Frontal cortex (tissue), 4 donors: ENCODE results near the gene FHOD1. TPM values are rescaled to one million over a fixed set of nuclear protein-coding genes. Genes with fewer than 3 reads are reported as not detected.
A peak's percentile ranks its signal among the peaks of the same experiment; 100 is the strongest.

ENCODE experiments used
- DNase-seq, 2 donors: peaks; one replicate each; pipeline ENCODE4 v3.0.0; 2012; ENCODE audit warnings: low spot score in 2 of 2
- FAIRE-seq: peaks from 2 replicates; lab custom pipeline; 2012; peaks lifted over from hg19 to GRCh38; lab: Jason Lieb, UNC
- total RNA-seq: library from RNA; depleted of rRNA; stranded (reverse); fragments of >200 nt; gene quantifications from one replicate; pipeline ENCODE4 v1.2.3, GENCODE V29; 2014
- donor health status: control.
- donor health status: control.
- donor health status: control.

The FHOD1 gene
- total RNA-seq, 1 donor from 2014 or later, result 1.6 TPM

DNA sequence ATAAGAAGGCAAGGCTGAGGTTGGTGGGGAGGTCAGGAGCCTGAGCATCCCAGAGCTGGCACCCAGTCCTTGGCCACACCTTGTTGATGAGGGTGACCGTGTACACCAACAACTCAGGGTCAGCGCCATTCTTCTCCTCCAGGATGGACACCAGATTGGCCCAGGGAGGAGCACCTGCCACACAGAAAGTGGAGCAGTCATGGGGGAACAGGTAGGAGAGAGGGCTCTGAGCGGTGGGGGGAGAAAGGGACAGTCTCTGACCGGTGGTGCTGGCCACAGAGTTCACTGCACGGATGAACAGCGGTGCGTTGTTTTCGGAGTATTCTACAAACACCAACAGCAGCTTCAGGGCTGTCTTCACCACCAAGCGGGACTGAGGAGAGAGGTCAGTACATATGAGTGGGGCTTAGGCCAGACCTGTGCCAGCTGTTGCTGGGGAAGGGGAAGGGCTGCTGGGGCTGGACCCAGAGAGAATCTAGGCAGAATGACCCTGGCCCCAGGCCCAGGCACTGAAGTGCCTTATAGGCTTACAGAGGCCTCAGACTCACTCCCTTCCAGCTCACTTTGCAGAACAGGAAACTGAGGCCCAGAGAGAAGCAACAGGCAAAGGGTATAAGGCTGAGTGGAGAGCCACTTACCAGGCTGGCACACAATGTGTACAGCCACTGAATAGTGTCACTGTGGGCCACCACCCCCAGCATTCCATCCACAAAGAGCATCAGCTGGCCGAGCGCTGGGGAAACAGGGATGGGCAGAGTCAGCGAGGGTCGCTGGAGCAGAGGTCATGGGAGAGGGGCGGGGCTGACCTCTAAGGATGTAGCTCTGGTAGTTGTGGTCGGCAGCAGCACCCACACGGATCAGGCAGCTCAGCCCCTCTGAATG lies 9.6 kb downstream of the FHOD1 start:
- DNase-seq (no peak), FAIRE-seq (no peak)

- DNase-seq, result peak in 1 of 2 donors; percentile 61
- no peak for FAIRE-seq
Observed at GRCh38 chr16:67236563-67237395, 10.5 kb downstream of the FHOD1 start.

- DNase-seq (no peak), FAIRE-seq (no peak)
Observed at GRCh38 chr16:67235816-67236562, 11.3 kb downstream of the FHOD1 start.

- no peak for FAIRE-seq
- DNase-seq, result no peak
Observed at GRCh38 chr16:67234180-67234597, 13.1 kb downstream of the FHOD1 start.

GRCh38 chr16:67233596-67233995 lies 13.7 kb downstream of the FHOD1 start:
- DNase-seq (no peak), FAIRE-seq (no peak)

- DNase-seq (no peak), FAIRE-seq (no peak)
Observed at GRCh38 chr16:67230809-67231660, 16.2 kb downstream of the FHOD1 start.

- no peak for DNase-seq
- FAIRE-seq, result no peak
Observed at GRCh38 chr16:67229906-67230808, 17.1 kb downstream of the FHOD1 start.

- FAIRE-seq, result no peak
- no peak for DNase-seq
Observed at GRCh38 chr16:67228905-67229304, 18.4 kb downstream of the FHOD1 start.

GRCh38 chr16:67228034-67228785 lies 19.1 kb downstream of the FHOD1 start:
- FAIRE-seq, result no peak

DNA sequence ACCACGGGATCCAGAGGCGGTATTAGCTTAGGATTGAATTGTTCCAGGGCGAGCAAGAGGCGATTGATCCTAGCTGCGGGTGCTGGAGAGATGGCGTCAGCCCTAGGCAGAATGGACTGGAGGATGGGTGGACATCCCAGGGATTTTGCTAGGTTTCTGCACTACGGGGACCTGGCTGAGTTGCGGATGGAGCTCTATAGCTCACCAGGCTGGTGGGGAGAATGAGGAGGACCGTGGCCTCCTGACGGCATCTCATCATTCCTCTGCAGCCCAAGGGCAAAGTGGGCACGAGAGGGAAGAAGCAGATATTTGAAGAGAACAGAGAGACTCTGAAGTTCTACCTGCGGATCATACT lies 19.7 kb downstream of the FHOD1 start:
- FAIRE-seq (no peak), DNase-seq (no peak)

More at GRCh38 chr16:67228034-67228785, 19.1 kb downstream of the FHOD1 start:
- no peak for DNase-seq

GRCh38 chr16:67226804-67227566 lies 20.3 kb downstream of the FHOD1 start, which contains the start of gene TMEM208:
Gene TMEM208, plus strand, starts transcription at chr16:67227130. Its CDS starts 89 bp downstream, at chr16:67227219.
- peak; percentile 95 to 98 for DNase-seq
- no peak for FAIRE-seq

- FAIRE-seq (no peak), DNase-seq (no peak)
Observed at GRCh38 chr16:67226295-67226803, 20.9 kb downstream of the FHOD1 start.

DNA sequence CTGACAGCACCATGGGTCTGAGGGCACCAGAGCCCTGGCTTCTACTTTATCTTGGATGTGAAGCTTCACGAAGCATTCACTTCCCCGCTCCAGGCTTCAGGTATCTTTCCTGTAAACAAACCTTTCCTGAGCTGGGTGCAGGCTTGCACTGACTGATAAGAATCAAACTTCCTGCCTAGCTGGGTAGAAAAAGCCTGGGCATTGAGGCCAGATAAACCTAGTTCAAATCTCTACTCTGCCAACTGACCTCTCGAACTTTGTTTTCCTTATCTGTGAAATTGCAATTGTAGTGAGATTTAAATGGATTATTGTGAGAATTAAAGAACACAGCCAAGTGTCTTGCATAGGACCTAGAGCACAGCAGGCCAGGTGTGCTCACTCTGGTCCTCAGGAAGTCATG lies 23.3 kb downstream of the FHOD1 start:
- FAIRE-seq, result no peak

GRCh38 chr16:67216612-67217490 lies 30.4 kb downstream of the FHOD1 start:
- FAIRE-seq (no peak), DNase-seq (no peak)

More for the DNA sequence above, 23.3 kb downstream of the FHOD1 start:
- DNase-seq, result no peak

- no peak for DNase-seq
- FAIRE-seq, result no peak
Observed at GRCh38 chr16:67215706-67216105, 31.6 kb downstream of the FHOD1 start.
